Type B pancreatic cell (in vitro differentiated cells): Measurements from ENCODE around the gene LTBP2. TPM values are rescaled to one million over a fixed set of nuclear protein-coding genes. Genes with fewer than 3 reads are reported as not detected.

ENCODE experiments used
- DNase-seq: peaks from one replicate; pipeline ENCODE4 v3.0.0; 2021; ENCODE audit warnings: mixed read lengths; ENCODE audit not compliant: unreplicated experiment; ENCODE audit errors: extremely low spot score
- H3K27ac Mint-ChIP-seq: 2 replicates; pipeline ENCODE4 v1.8.0; 2021; ENCODE audit warnings: mild to moderate bottlenecking, mixed read lengths
- H3K27me3 Mint-ChIP-seq: 2 replicates; pipeline ENCODE4 v1.8.0; 2021; ENCODE audit warnings: mixed read lengths
- H3K36me3 Mint-ChIP-seq: 2 replicates; pipeline ENCODE4 v1.8.0; 2021; ENCODE audit warnings: mixed read lengths
- H3K4me1 Mint-ChIP-seq: one replicate; pipeline ENCODE4 v1.8.0; 2021; ENCODE audit warnings: mixed read lengths; ENCODE audit not compliant: unreplicated experiment
- H3K4me3 Mint-ChIP-seq: 2 replicates; pipeline ENCODE4 v1.8.0; 2021; ENCODE audit warnings: mild to moderate bottlenecking, mixed read lengths
- H3K9me3 Mint-ChIP-seq: 2 replicates; pipeline ENCODE4 v1.8.0; 2021; ENCODE audit warnings: mixed read lengths
- total RNA-seq: library from RNA; stranded (reverse); gene quantifications from 2 replicates; pipeline ENCODE4 v1.2.1, GENCODE V29; 2021; ENCODE audit warnings: low replicate concordance
- TF ChIP-seq, protein P1 (sequence below): fragments of 200-600 bp; sonication (generic); conservative IDR thresholded peaks from 2 replicates; pipeline ENCODE4 v1.5.0; 2021; ENCODE audit warnings: antibody characterized with exemption, mild to moderate bottlenecking

The LTBP2 gene
- total RNA-seq, 1 donor from 2014 or later, result 1.1 TPM

DNA sequence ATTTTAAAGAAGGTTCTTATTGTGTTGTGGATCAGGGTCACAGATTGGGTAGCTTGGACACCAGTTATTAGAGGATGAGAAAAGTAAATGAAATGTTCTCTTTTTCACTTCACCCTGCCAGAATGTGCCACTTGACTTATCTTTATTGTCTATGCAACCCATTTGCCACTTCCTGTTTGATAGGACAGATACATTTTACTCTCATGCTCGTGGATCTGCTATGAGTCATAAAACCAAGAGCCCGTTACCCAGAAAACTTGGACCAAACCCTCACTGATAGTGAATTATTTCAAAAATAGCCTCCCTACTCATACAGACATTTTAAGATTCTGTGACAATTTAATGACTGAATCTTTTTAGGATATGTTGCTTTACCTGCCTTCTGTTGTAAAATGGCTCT lies 116.7 kb downstream of the LTBP2 start:
- peaks cover 6% of the 10 kb centered on the region for H3K4me1 Mint-ChIP-seq
- no peak overlapping the region for H3K4me3 Mint-ChIP-seq
- no peak overlapping the region for H3K27ac Mint-ChIP-seq
- no peaks in the 10 kb centered on the region for H3K9me3 Mint-ChIP-seq
- H3K36me3 Mint-ChIP-seq, result no peaks in the 10 kb centered on the region
- TF ChIP-seq, protein P1, sequence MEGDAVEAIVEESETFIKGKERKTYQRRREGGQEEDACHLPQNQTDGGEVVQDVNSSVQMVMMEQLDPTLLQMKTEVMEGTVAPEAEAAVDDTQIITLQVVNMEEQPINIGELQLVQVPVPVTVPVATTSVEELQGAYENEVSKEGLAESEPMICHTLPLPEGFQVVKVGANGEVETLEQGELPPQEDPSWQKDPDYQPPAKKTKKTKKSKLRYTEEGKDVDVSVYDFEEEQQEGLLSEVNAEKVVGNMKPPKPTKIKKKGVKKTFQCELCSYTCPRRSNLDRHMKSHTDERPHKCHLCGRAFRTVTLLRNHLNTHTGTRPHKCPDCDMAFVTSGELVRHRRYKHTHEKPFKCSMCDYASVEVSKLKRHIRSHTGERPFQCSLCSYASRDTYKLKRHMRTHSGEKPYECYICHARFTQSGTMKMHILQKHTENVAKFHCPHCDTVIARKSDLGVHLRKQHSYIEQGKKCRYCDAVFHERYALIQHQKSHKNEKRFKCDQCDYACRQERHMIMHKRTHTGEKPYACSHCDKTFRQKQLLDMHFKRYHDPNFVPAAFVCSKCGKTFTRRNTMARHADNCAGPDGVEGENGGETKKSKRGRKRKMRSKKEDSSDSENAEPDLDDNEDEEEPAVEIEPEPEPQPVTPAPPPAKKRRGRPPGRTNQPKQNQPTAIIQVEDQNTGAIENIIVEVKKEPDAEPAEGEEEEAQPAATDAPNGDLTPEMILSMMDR, result no peak
- no peak for DNase-seq
- H3K27me3 Mint-ChIP-seq, result no peaks in the 10 kb centered on the region

DNA sequence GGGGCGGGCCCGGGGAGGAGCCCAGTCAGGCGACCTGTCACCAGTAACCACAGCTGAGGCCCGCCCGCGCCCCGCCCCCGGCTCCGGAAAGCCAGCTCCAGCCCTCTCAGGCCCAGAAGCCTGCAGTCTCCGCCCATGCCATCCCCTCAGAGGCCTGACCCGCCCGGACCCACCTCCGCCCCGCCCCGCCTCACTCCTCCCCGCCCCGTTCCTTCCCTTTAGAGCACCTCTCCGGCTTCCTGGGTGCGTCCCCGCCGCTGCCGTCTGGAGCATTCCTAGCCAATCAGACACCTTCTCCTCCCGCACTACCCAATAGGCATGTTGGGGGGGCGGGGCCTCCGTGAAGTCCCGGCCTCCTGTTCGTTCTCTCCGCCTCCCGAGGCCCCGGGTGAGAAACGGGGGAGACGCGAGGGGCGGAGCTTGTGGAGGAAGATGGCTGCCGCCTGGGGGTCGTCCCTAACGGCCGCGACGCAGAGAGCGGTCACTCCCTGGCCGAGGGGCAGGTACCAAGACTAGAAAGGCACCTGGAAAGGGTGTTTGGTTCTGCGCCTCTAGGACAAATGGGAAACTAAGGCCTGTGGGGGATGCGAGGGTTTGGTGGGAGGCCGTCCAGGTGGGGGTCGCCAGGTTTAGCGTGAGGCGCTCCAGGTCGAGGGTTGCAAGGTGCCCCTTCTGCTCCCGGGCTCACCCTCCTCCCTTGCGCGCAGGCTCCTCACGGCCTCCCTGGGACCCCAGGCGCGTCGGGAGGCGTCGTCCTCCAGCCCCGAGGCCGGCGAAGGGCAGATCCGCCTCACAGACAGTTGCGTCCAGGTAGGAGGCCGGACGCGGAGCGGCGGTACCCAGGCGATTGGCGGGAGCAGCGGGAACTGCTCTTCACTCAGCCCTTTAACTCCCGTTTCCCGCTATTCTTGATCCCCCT lies 118.4 kb downstream of the LTBP2 start, which contains the start of gene ISCA2:
Gene ISCA2, plus strand, starts transcription at position 423 of the 919 bp plus-strand sequence. Its CDS starts 10 bp downstream, at position 433.
- Mint-ChIP-seq H3K36me3 (no peaks in the 10 kb centered on the region), H3K27me3 (no peaks in the 10 kb centered on the region), H3K4me3 (no peak within 1 kb of the TSS), H3K4me1 (peaks cover 6% of the 10 kb centered on the region), H3K27ac (peak within 1 kb of the TSS; percentile 57), H3K9me3 (no peaks in the 10 kb centered on the region)
- DNase-seq, result peak; percentile 99
- TF ChIP-seq, protein P1, result no peak

DNA sequence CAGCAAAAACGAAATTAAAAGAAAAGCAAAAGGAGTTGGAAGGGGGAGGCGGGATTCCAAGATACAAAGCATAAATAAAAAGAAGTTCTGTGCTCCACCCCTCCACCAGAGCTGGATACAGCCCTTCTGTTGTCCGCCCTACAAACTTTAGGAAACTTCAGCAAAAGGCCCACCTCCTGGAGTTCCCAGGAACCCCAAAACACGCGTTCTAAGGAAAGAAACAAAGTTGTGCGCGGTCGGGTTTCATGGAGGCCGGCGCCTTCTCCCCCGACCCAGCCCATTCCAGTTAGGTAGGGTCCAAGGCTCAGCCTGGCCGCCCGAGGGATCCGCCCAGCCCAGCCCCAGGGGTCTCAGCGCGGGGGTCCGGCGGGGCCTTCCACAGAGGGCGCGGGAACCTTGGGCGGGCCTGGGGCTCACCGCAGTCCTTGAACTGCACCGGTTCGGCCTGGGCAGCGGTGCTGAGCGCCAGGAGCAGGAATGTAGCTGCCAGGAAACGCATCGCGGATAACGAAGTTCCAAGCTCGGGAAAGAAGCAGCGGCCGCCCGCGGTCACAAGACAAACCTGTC lies 119.2 kb downstream of the LTBP2 start, which contains the start of gene NPC2:
Gene NPC2, minus strand, starts transcription at position 530 of the 567 bp plus-strand sequence. Its CDS starts 31 bp downstream, at position 499.
- H3K27ac Mint-ChIP-seq, result peak within 1 kb of the TSS; percentile 57
- no peaks in the 10 kb centered on the region for H3K27me3 Mint-ChIP-seq
- no peaks in the 10 kb centered on the region for H3K36me3 Mint-ChIP-seq
- DNase-seq, result no peak
- no peaks in the 10 kb centered on the region for H3K9me3 Mint-ChIP-seq
- TF ChIP-seq, protein P1, result no peak
- no peak within 1 kb of the TSS for H3K4me3 Mint-ChIP-seq
- peaks cover 6% of the 10 kb centered on the region for H3K4me1 Mint-ChIP-seq

DNA sequence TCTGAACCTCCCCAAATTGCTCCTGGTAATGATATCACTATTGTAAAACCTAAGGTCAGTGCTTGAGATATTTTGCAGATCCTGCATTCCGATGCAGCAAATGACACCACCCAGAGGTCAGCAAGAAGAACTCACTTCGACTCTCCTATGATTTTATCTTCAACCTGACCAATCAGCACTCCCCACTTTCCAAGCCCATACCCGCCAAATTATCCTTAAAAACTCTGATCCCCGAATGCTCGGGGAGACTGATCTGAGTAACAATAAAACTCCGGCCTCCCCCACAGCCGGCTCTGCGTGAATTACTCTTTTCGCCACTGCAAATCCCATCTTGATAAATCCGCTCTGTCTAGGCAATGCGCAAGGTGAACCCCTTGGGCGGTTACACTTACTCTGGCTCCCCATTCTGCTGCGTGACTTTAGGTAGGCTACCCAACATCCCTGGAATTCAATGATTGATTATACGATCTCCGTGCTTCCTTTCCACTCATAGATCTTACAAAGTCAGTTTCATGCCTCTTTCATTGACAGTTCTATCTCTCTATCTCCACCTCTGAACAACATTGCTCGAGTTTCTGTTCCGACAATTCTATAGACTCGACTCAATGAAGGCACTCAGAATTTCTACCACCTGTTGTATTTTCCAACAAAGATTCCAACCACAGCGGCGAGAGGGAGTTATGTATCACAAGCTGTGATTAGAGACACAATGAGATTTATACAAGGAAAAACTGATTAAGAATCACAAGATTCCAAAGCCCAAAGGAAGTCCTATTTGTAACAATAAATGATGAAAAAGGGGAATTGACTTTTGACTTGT lies 119.9 kb downstream of the LTBP2 start:
- Mint-ChIP-seq H3K4me1 (peaks cover 6% of the 10 kb centered on the region), H3K27ac (no peak overlapping the region), H3K4me3 (no peak overlapping the region), H3K9me3 (no peaks in the 10 kb centered on the region), H3K36me3 (no peaks in the 10 kb centered on the region), H3K27me3 (no peaks in the 10 kb centered on the region)
- no peak for DNase-seq
- TF ChIP-seq, protein P1, result peak; percentile 52

DNA sequence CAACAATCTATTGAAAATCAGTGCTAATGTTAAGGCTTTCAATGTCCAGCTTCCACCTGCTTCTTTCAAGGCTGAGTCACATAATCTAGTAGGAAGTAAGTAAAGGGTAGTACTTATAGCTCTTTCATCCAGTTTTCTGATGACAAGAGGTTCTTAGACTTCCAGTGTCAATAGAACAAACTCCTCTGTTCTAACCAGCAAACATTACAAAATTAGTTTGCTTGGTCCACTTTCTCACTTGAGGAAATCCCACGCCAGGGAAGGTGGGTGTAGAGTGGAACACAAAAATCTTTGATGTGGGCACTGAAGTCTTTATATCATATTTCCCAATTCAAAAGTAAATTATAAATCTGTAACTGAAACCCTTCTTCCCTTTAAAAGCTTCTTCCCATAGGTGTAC lies 121.6 kb downstream of the LTBP2 start:
- no peaks in the 10 kb centered on the region for H3K9me3 Mint-ChIP-seq
- H3K4me1 Mint-ChIP-seq, result peaks cover 6% of the 10 kb centered on the region
- H3K4me3 Mint-ChIP-seq, result peak overlapping the region; percentile 2
- H3K27me3 Mint-ChIP-seq, result no peaks in the 10 kb centered on the region
- no peaks in the 10 kb centered on the region for H3K36me3 Mint-ChIP-seq
- TF ChIP-seq, protein P1, result no peak
- no peak for DNase-seq
- no peak overlapping the region for H3K27ac Mint-ChIP-seq
